ENCODE measurements around the gene ELF1.
"Not testable (repeated sequence)": the region's sequence is repeated elsewhere in the genome, so short reads cannot be mapped to it uniquely, and the experiment has no call there.

Gene ELF1

DNA sequence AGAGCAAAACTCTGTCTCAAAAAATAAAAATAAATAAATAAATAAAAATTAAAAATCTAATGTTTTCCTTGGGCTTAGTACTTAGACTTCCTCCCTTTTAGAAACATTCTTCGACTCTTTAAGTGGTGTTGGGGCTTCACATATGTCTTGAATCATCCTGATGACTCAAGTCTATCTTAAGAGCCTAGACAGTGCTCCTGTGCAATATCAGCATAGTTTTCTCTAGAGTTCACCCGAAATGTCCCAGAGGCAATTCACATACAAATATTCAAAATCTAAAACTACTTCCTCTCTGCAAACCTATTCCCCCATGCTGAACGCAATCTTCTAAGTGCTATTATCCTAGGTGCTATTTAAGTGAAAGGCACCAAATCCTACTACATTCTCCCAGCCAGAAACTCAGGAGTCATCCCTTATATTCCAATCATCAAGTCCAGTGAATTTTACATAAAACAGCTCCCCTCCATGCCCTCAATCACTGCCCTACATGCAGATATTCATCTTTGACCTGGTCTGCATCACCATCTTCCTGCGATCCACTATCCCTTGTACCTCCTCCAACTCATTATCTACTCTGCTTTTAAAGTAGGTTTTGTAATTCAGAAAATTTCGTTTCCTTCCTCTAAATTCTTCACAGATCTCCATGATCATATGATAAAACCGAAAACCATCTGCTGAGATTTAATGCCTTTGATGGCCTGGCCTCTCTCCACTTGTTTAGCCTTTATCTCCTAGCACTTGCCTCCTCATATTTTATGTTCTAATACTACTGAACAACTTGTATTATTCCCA, 102.7 kb downstream of the ELF1 start:
- DNase-seq (ENCODE audit: extremely low read depth, low read depth) = no peak
- TF ChIP-seq, protein P1, sequence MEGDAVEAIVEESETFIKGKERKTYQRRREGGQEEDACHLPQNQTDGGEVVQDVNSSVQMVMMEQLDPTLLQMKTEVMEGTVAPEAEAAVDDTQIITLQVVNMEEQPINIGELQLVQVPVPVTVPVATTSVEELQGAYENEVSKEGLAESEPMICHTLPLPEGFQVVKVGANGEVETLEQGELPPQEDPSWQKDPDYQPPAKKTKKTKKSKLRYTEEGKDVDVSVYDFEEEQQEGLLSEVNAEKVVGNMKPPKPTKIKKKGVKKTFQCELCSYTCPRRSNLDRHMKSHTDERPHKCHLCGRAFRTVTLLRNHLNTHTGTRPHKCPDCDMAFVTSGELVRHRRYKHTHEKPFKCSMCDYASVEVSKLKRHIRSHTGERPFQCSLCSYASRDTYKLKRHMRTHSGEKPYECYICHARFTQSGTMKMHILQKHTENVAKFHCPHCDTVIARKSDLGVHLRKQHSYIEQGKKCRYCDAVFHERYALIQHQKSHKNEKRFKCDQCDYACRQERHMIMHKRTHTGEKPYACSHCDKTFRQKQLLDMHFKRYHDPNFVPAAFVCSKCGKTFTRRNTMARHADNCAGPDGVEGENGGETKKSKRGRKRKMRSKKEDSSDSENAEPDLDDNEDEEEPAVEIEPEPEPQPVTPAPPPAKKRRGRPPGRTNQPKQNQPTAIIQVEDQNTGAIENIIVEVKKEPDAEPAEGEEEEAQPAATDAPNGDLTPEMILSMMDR (IDR thresholded peaks at IDR 0.05; ENCODE audit: low read depth, low read length) = no peak

DNA sequence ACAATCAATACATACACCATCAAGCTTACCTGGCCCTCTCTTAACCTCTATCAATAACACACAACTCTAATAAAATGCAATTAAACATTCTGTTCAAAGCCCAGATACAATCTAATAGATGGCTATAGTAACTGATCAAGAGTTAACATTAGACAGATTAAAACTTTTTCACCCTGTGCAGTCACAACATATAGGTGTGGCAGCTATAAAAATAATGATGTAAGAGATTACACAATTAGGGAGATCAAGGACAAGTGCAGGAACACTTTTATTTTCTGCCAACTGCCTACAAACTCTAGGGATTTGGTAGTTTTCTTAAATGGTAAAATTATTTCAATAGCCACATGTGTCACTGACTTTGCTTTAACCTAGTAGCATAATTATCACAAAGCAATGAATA, 104.3 kb downstream of the ELF1 start:
- not testable (repeated sequence) for DNase-seq (ENCODE audit: extremely low read depth, low read depth)

DNA sequence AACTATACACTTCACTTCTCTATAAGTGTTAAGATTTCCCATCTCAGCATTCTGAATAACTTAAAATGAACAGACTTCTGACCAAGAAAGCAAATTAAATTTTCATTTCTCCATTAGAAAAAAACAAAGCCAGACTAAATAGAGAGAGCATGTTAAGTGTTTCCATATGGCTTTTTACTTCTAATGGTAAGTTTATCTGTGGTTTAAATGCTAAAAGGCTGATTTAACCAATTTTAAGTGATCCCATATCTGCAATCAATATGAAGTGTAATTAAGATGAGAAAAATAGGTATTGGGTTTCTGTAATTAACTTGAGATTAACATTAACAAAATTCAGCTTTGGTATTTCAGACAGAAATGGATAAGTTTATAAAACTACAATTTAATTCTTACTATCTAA, 107.8 kb downstream of the ELF1 start:
- TF ChIP-seq, protein P1 (IDR thresholded peaks at IDR 0.05; ENCODE audit: low read depth, low read length) = no peak
- DNase-seq (ENCODE audit: extremely low read depth, low read depth) = no peak

DNA sequence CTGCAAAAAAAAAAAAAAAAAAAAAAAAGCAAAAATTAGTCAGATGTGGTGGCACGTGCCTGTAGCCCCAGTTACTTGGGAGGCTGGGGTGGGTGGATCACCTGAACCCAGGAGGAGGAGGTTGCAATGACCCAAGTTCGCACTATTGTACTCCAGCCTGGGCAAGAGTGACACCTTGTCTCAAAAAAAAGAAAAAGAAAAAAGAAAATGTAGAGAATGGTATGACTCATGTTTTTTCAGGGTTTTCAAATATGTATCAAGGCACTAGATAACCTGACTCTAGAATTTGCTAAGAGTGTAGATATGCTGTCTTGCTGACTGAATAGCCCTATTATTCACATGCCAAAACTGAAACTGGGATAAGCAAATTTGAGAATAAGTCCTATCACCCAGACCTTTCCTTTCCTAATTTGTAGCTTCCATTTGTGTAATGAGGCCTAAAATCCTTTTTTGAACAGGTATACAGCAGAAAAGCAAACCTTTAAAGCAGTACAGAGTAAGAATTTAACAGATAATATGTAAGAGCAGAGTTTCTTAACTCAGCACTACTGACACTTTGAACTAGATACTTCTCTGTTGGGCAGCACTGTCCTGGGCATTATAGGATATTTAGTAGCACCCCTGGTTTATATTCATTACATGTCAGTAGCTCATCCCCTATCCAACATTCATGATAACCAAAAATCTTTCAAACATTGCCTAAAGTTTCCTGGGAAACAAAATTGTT, 108.6 kb downstream of the ELF1 start:
- DNase-seq (ENCODE audit: extremely low read depth, low read depth) = no peak
- TF ChIP-seq, protein P1 (IDR thresholded peaks at IDR 0.05; ENCODE audit: low read depth, low read length) = no peak

DNA sequence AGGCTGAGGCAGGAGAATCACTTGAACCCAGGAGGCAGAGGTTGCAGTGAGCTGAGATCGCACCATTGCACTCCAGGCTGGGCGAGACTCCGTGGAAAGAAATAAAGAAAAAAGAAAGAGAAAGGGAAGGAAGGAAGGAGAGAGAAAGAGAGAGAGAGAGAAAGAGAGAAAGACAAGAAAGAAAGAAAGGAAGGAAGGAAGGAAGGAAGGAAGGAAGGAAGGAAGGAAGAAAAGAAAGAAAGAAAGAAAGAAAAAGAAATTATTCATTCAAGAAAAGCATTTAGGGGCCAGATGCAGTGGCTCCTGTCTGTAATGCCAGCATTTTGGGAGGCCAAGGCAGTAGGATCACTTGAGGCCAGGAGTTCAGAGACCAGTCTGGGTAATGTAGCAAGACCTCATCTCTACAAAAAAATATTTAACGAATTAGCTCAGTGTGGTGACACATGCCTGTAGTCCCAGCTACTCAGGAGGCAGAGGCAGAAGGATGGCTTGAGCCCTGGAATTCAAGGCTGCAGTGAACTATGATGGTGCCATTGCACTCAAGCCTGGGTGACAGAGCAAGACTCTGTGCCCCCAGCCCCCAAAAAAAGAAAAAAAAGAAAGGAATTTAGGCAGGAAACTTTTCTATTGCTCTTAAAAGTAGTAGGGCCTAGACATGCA, 109.4 kb downstream of the ELF1 start:
- not testable (repeated sequence) for DNase-seq (ENCODE audit: extremely low read depth, low read depth)

DNA sequence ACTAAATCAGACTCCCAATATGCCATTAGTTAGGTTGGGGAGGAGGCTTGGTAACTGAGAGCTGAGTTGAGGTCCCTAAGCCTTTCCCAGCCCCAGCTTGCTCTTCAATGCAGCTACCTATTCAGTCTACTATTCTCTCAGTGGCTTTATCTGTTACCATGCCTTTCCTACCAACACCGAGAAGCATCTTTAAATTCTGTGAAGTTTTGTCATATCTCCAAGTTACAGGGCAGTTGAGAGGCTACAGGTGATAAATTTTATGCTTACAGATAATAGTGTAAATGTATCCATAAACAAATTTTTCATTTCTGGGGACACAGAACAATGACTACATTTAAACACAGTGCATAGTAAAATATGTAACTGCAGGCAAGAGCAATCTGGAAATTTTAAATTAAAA, 110.6 kb downstream of the ELF1 start:
- no peak for DNase-seq (ENCODE audit: extremely low read depth, low read depth)
- TF ChIP-seq, protein P1 (IDR thresholded peaks at IDR 0.05; ENCODE audit: low read depth, low read length) = no peak

DNA sequence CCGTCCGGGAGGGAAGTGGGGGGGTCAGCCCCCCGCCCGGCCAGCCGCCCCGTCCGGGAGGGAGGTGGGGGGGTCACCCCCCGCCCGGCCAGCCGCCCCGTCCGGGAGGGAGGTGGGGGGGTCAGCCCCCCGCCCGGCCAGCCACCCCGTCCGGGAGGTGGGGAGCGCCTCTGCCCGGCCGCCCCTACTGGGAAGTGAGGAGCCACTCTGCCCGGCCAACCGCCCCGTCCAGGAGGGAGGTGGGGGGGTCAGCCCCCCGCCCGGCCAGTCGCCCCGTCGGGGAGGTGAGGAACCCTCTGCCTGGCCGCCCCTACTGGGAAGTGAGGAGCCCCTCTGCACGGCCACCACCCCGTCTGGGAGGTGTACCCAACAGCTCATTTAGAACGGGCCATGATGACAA, 118.1 kb downstream of the ELF1 start:
- DNase-seq (ENCODE audit: extremely low read depth, low read depth) = not testable (repeated sequence)

DNA sequence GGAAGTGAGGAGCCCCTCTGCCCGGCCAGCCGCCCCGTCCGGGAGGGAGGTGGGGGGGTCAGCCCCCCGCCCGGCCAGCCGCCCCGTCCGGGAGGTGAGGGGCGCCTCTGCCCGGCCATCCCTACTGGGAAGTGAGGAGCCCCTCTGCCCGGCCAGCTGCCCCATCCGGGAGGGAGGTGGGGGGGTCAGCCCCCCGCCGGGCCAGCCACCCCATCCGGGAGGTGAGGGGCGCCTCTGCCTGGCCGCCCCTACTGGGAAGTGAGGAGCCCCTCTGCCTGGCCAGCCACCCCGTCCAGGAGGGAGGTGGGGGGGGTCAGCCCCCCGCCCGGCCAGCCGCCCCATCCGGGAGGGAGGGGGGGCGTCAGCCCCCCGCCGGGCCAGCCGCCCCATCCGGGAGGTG, 118.5 kb downstream of the ELF1 start:
- DNase-seq (ENCODE audit: extremely low read depth, low read depth) = not testable (repeated sequence)

DNA sequence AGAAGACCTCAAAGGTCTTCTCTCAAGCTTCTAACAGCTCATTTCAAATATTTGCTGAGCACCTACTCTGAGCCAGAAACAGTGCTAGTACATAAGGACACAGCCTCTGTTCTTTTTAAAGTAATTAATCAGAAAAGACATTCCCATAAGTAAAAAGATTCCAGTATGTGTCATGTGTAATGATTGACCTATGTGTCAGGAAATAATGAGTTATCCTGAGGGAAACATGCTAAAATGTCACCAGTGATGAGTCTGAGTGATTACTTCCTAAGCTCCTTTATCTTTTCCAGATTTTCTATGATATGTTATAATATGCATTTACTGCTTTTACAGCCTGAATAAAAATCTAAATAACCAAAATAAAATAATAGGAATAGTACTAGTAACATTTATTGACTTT, 122.1 kb downstream of the ELF1 start:
- no peak for DNase-seq (ENCODE audit: extremely low read depth, low read depth)
- TF ChIP-seq, protein P1 (IDR thresholded peaks at IDR 0.05; ENCODE audit: low read depth, low read length) = no peak

Measured in AG09319 (cell line).